HG02840 (cell line): ENCODE results near the gene ZCCHC2.

Experiments used
- ATAC-seq: cut with Tn5 transposase; IDR thresholded peaks from one replicate; pipeline ENCODE4 v1.9.1; 2021; ENCODE audit warnings: mild to moderate bottlenecking, moderate library complexity, moderate number of reproducible peaks; ENCODE audit not compliant: unreplicated experiment, low FRiP score

ZCCHC2 gene

GRCh38 chr18:62605685-62606084, 82.9 kb downstream of the ZCCHC2 start:
- no peak for ATAC-seq

GRCh38 chr18:62606106-62606505, 83.3 kb downstream of the ZCCHC2 start:
- no peak for ATAC-seq

DNA sequence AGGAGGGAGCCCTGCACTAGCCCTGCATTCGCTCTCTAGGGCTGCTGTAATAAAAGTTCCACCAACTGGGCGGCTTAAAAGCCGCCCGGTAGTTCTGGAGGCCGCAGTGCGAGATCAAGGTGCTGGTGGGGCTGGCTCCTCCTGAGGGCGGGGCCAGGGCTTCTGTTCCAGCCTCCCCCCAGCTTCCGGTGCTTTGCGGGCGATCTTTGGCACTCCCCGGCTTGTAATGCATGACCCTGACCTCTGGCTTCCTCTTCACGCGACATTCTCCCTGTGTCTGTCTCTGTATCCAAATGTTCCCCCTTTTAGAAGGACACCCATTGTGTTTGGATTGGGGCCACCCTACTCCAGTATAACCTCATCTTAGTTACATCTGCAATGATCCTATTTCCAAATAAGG, 84.5 kb downstream of the ZCCHC2 start:
- ATAC-seq: no peak

GRCh38 chr18:62607708-62608428, 85.0 kb downstream of the ZCCHC2 start:
- ATAC-seq: no peak

DNA sequence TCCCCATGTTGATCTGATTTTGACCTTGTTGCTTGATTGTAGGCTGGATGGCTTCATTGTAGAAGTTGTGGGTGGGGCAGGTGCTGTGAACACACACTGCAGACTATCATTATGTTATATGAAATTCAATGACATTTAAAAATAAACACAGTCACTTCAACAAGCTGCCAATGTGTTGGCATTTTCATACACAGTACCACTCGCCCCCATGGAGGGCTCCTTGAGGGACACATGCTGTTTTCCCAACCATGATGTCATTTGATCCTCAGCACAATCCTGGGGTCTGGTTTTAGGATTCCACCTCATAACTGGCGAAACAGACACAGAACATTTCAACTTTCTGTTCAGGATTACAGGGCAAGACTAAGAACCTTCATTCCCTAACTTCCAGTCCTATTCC, 86.9 kb downstream of the ZCCHC2 start:
- ATAC-seq: no peak

DNA sequence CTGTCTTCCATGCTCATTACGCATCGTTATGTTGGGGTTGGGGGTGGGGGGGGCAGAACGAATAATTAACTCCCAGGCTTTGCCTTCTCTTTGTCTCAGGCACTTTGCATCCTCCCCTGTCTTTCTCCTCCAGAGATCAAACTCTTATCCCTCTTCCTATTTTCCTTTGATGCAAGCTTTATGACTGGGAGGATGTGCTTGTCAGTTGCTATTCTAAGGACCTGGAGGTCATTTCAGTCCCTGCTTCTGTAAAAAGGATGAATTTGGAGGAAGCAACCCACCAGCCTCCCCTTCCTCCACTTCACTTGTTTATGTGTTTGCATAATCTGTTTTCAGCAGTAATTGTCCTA, 87.5 kb downstream of the ZCCHC2 start:
- no peak for ATAC-seq

GRCh38 chr18:62610701-62611411, 88.0 kb downstream of the ZCCHC2 start:
- ATAC-seq: no peak

- ATAC-seq: no peak
Observed at GRCh38 chr18:62611453-62612288, 88.8 kb downstream of the ZCCHC2 start.

DNA sequence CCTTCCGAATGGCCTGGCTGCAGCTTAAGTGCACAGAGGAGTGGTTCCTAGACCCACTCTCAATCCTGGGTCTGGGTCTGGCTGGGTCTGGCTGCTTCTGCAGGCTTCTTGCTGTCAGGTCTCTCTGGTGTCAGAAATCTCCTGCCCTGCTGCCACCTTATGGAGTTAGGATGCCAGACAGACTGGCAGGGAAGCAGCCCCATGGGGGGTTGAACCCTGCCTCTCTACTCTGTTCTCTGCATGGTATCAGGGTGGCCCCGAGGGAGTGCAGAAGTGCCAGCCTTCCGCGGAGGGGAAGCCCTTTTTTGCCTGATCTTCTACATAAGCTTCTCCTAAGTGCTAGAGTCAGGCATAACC, 89.4 kb downstream of the ZCCHC2 start:
- ATAC-seq: no peak

DNA sequence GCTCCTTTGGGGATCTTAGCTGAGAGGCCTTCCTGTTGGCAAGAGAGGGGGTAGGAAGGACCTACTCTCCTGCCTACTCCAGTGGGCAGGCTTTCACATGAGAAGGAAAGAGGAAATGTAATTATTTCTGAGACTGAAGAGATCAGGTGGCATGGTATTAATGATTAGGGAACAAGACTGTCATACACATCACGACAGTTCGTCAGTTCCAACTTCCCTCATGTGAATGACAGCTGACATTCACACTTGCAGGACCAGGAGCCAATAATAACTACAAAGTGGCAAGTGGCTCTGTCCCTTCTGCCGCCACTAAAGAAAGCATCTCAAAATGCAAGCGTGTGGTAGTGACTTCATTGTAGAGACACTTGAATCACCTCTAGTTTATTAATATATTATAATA, 90.0 kb downstream of the ZCCHC2 start:
- no peak for ATAC-seq

GRCh38 chr18:62614494-62614893, 91.7 kb downstream of the ZCCHC2 start:
- ATAC-seq: no peak

- ATAC-seq: no peak
Observed at GRCh38 chr18:62616331-62616805, 93.5 kb downstream of the ZCCHC2 start.

DNA sequence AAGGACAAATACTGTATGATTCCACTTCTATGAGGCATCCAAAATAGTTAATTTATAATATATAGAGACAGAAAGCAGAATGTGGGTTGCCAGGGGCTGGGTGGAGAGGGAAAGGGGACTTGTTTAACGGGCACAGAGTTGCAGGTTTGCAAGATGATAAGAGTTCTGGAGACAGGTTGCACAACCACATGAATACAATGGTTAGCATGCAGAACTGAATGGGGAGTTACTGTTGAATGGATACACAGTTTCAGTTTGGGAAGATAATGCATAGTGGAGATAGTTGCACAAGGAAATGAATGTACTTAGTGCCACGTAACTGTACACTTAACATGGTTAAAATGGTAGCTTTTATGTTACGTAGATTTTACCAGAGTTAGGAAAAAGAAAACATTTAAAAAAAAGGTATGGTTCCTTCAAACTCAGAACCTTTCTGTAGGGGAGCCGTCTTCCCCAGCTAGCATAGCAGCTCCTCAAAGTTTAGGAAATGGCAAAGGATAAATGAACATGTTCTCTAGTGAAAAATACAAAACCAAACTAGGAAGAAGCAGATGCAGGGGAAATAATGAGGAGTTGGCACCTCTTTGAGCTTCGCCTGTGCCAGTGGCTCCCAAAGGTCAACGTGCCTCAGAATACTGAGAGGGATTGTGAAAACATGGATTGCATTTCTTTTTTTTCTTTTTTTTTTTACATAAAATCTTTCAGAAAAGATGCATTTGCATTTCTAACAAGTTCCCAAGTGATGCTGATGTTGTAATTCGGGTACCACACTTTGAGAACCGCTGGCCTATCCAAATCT, 95.2 kb downstream of the ZCCHC2 start:
- no peak for ATAC-seq

GRCh38 chr18:62618735-62619134, 95.9 kb downstream of the ZCCHC2 start:
- no peak for ATAC-seq

- no peak for ATAC-seq
Observed at GRCh38 chr18:62621546-62621945, 98.7 kb downstream of the ZCCHC2 start.

GRCh38 chr18:62625019-62625418, 102.2 kb downstream of the ZCCHC2 start:
- no peak for ATAC-seq
